ENCODE data around the gene DNAH17. TPM values are rescaled to one million over a fixed set of nuclear protein-coding genes. Genes with fewer than 3 reads are reported as not detected.
A peak's percentile ranks its signal among the peaks of the same experiment; 100 is the strongest.

The DNAH17 gene
- total RNA-seq, 1 experiment from 2014 or later: 0.05 TPM

DNA sequence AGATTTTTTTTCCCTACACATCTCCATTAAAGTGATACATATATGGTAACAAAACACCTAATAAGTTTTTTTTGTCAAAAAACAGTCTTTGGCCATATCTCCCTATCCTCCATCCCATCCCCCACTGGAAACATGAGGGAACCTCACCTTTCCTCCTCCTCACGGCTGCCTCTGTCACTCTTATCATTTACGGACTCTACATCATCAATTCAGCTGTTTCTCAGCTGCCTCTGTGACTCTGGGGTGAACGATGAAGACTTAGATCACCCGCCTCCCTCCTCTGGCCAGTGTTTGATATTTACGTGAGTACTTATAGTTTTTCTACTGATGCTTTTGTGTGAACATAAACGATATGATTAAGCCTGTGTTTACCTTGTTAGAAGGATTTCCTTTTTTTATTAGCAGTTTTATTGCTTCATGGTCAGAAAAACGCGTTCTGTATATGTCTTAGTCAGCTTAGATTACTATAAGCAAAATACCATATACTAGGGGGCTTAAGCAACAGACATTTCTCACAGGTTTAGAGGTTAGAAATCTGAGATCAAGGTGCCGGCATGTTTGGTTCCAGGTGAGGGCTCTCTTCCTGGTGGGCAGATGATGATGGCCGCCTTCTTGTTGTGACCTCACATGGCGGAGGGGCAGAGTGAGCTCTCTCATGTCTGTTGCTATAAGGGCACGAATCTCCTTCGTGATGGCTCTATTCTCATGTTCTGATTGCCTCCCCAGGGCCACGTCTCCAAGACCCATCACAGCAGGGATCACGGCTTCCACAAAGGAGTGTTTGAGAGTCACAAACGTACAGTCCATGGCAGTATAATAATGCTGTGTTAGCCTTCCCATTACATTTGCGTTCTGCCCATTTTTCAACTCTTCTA, 32.1 kb downstream of the DNAH17 start:
- no peak for DNase-seq (ENCODE audit: low read depth)

- peak; percentile 68 for DNase-seq (ENCODE audit: low read depth)
Observed at GRCh38 chr17:78541488-78542206, 35.5 kb downstream of the DNAH17 start.

DNA sequence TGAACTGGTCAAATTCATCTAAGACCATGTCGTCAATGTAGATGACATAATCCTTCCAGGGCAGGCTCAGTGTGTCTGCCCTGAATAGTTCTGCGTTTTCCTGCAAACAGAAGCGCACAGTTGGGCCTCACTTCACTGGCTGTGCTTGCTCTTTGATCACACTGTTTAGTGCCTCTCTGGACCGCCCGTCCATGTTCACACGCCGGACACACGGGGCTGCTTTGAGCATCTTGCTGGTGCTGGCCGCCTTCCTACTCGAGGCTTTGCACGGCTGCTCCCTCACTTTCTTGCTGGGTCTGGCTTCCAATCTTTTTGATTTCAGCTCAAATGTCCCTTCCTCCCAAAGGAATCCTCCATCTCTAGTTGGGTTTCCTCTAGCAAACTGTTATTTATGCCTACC, 37.4 kb downstream of the DNAH17 start:
- DNase-seq (ENCODE audit: low read depth): no peak

DNA sequence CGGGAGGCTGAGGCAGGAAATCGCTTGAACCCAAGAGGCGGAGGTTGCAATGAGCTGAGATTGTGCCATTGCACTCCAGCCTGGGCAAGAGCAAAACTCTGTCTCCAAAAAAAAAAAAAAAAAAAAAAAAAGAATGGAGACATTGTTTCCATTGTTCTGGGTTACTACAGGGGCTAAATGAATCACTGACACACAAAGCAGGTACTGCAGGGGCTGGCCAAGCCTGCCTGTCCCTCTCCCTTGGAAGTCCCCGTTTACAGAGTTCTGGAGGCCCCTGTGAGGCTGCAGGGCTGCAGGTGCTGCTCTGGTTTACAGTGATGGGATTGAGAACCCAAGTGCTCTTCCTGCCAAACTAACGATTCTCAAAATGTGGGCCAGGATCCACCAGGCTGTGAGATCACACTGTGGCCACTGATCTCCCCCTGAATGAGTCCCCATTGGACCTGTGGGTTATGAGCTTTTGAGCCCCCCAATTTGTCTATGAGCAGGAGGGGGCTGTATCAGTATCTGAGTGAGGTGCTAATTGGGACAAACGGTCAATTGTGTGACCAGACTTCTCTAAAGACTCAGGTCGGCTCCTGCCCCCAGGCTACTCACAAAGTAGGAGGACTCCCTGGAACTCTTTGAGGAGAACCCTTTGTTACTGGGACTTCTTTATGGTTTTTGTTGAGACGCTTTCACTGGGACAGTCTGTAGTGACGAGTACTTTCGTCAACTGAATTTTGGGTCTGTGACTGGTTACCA, 39.0 kb downstream of the DNAH17 start:
- peak; percentile 7 for DNase-seq (ENCODE audit: low read depth)

DNA sequence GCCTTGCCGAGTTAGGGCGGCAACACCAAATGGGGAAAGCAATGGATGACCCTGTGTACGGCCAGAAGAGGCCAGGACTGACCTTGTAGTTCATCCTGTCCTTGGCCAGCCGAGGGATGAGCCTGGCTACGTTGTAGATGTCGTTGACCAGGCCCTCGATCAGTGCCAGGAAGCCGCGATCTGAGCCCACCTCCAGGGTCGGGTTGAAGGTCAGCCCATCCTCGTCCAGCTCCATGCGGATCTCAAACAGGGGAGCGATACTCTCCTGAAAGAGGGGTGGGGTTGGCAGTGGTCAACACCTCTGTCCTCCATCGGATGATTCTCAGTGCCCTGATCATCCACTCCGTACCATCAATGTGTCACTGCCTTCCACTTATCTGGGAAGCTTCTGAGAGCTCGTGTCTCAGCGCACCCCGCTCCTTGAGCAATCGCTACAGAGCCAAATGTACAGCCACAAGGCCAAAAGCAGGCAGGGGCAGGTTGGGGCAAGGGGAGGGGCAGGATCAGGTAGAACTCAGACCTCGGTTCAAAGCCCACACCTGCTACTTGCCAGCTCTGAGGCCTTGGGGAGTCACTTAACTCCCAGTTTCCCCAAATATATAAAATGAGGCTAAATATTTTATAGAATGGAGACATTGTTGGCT, 39.9 kb downstream of the DNAH17 start:
- DNase-seq (ENCODE audit: low read depth): no peak

DNA sequence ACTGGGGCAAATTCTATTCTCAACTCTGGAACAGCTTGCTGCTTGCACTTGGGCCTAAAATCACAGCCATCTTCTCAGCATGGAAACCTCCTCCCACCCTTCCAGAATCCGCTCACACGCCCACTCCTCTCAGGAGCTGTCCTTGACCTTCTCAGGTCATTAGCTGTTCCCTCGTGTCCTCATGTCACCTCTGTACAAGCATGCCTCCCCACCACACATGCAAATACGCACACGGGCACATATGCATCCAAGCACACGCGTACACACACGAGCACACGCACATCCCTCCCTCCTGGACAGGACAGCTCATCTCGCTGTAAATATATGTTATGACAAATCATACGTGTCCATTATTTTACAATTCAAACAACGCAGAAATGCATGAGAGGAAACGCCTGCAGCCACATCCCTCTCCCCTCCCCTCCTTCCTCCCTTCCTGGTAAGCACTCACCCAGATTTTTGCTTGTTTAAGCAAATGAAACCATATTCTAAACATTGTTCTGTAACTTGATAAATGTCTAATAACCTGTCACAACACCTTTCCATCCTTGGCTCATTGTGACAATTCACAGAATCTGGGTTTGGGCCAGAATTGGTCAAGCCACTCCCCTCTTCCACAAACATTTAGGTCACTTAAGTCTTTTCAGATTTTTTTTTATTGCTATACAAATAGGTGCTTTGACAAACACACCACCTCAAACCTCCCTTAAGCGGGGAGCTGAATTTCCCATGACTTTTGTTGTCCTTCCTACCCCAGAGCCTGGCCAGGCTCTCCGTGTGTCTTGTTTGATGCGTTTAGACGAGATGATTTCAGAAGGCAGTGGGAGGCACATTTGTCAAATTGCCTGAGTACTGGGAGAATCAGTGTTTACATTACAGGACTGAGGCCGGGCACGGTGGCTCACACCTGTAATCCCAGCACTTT, 41.7 kb downstream of the DNAH17 start:
- no peak for DNase-seq (ENCODE audit: low read depth)

- no peak for DNase-seq (ENCODE audit: low read depth)
Observed at GRCh38 chr17:78534492-78535272, 42.5 kb downstream of the DNAH17 start.

DNA sequence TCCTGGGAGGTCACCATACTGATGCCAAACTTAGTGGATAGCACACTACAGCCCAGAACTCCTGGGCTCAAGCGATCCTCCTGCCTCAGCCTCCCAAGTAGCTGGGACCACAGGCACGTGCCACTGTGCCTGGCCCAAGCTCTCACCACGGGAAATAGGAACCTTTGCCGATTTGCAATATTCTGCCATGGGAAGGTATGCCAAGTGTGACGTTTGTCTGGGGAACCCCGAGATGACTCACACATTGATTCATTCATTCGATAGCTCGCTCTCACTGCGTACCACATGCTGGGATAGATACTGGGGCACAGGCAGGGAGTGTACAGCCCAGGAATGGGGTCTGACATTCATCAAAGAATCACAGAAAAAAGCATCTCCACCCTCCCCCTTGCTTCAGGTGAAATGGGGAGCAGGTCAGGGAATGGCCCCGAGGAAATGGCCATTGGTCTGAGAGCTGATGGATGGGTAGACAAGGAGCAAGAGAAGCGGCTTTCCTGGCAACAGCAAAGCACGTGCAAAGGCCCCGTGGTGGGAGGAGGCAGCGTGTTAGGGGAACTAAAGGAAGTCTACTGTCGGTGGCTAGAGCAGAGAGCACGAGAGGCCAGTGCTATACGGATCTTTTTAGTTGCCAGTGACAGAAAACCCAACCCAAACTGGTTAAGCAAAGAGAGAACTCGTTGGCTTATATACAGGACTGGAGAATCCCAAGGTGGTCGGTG, 44.1 kb downstream of the DNAH17 start:
- peak; percentile 84 for DNase-seq (ENCODE audit: low read depth)

GRCh38 chr17:78532311-78532710, 44.9 kb downstream of the DNAH17 start:
- no peak for DNase-seq (ENCODE audit: low read depth)

- DNase-seq (ENCODE audit: low read depth): no peak
Observed at GRCh38 chr17:78530675-78531074, 46.5 kb downstream of the DNAH17 start.

DNA sequence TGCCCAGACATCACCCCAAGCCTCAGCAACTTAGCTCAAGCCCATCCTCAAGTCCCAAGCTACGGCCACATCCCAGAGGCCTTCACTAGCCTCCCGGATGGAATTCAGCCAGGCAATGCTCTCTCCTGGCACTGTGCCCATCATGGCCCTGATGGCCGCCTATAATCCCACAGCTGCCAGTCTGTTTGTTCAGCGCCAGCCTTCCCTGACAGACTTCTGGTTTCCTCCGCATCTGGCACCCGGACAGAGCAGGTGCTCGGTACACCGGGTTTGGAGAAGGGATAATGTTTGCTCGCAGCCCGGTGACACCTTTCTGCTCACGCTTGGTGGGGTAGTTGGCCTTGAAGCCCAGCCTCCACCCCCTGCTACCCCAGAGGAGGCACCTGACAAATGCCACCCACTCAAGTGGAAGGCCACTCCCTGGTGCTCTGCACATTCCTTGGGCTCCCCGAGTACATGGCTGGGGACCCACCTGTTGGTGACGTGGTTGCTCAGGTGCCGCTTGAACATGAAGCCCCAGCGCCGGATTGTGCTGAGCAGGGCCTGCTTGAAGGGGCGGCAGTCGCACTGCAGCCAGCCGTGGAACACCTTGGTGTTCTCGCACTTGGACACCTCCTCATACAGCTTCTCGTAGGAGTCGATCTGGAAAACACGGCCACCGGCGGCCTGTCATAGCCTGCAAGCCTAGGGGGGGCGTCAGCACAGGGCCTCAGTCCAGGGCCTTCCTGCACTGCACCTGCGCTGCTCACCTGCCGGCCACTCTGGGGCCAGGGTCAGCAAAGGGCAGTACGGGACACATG, 47.1 kb downstream of the DNAH17 start:
- no peak for DNase-seq (ENCODE audit: low read depth)

- DNase-seq (ENCODE audit: low read depth): no peak
Observed at GRCh38 chr17:78529251-78529650, 47.9 kb downstream of the DNAH17 start.

GRCh38 chr17:78528541-78528940, 48.7 kb downstream of the DNAH17 start:
- DNase-seq (ENCODE audit: low read depth): no peak

DNA sequence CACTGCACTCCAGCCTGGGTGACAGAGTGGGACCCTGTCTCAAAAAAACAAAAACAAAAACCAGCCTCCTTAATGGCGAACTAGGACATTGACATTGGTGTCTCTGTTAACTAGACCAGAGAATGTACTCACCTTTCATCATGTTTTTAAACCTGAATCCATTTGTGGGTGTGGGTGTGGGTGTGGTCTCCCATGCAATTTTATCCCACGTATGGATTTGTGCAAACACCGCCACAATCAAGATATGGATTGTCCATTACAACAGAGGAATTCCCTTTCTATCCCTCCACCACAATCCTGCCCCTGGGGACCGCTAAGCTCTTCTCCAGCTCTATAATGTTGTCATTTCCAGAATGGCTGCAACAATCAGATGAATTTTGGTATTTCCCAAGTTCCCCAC, 49.9 kb downstream of the DNAH17 start:
- no peak for DNase-seq (ENCODE audit: low read depth)

DNA sequence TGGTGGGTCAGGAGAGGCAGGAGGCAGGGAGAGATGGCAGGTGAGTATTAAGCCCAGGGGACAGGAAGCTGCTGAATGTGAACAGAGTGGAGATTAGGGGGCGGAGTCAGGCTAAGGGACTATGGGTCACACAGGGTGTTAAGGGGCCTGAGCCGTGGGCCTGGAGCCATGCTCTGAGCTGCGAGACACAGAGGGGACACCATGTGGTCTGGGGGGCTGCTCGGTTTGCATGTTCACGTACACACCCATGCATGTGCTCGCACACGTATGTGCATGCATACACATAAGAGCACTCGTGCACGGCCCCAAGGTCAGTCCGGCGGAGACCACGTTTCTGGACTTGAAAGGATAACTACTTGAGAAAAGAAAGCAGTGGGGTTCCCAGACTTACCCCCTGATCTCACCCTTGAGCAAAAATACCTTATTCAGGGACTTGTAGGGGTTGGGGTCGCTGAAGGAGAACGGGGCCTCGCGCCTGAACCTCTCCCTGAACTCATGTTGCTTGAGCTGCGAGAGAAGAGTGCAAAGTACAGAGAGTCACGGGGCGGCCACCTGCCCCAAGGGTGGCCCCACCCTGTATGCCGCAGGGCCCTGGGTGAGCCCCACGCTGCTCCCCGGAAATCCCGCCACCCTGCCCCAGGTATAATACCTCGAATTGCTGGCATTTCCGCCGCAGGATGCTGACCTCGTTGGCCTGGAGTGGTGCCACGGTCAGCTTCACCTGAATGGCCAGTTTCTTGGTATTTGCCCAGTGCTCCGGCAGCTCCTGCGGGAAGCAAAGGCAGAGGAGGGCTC, 50.8 kb downstream of the DNAH17 start:
- DNase-seq (ENCODE audit: low read depth): no peak

GRCh38 chr17:78525511-78526160, 51.6 kb downstream of the DNAH17 start:
- no peak for DNase-seq (ENCODE audit: low read depth)

- DNase-seq (ENCODE audit: low read depth): no peak
Observed at GRCh38 chr17:78524870-78525510, 52.2 kb downstream of the DNAH17 start.

Data from M059J (cell line).